Testis (tissue), 2 donors: Measurements from ENCODE around the gene TMEM151A.

Experiments
- POLR2A ChIP-seq: fragments of 450-650 bp; IDR thresholded peaks from one replicate; pipeline ENCODE4 v1.6.1; 2017; ENCODE audit warnings: antibody characterized with exemption, mild to moderate bottlenecking, moderate library complexity
- TF ChIP-seq, protein P1 (sequence below), 3 experiments: fragments of 450-650 bp in 2 of 3; fragments of 200-600 bp in 1 of 3; sonication (generic) in 1 of 3; IDR thresholded peaks; one replicate each; pipeline ENCODE4 v1.5.1; 2016 to 2019; ENCODE audit warnings: antibody characterized with exemption in 3 of 3, mild to moderate bottlenecking in 2 of 3, moderate library complexity in 1 of 3

DNA sequence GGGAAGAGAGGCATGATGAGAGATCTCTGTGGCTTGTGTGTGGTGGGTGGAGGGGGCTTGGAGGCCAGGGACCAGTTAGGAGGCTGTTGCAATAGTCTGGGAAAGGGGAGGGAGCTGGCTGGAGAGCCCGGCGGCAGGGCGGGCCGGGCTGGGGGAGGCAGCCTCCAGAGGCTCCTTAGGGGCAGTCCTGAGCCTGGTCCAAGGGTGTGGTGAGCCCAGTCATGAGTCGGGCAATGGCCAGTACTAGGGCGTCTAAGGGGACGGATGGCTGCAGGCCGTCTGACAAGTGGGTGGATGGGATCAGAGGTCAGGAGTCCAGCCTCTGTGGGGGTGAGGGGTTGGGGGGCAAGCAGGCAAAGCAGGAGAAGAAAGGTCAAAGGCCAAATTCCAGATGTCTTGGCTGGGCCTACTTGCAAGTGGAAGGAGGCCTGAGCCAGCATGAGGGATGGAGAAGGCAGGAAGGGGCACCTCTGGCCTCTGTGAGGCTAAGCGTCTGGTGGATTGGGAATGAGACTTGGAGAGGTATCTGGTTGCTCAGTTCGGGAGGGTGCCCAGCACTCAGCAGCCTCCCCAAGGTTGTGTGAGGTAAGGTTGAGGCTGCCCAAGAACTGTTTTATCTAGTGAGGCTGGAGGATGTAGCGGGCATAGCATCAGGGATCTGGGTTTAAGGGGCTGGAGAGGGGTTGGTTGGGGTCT lies 31.2 kb downstream of the TMEM151A start:
- TF ChIP-seq, protein P1, sequence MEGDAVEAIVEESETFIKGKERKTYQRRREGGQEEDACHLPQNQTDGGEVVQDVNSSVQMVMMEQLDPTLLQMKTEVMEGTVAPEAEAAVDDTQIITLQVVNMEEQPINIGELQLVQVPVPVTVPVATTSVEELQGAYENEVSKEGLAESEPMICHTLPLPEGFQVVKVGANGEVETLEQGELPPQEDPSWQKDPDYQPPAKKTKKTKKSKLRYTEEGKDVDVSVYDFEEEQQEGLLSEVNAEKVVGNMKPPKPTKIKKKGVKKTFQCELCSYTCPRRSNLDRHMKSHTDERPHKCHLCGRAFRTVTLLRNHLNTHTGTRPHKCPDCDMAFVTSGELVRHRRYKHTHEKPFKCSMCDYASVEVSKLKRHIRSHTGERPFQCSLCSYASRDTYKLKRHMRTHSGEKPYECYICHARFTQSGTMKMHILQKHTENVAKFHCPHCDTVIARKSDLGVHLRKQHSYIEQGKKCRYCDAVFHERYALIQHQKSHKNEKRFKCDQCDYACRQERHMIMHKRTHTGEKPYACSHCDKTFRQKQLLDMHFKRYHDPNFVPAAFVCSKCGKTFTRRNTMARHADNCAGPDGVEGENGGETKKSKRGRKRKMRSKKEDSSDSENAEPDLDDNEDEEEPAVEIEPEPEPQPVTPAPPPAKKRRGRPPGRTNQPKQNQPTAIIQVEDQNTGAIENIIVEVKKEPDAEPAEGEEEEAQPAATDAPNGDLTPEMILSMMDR (IDR thresholded peaks at IDR 0.05): no peak
- TF ChIP-seq POLR2A: no peak
